ENCODE results near the gene NOL4L. TPM values are rescaled to one million over a fixed set of nuclear protein-coding genes. Genes with fewer than 3 reads are reported as not detected.
"Not testable (repeated sequence)": the region's sequence is repeated elsewhere in the genome, so short reads cannot be mapped to it uniquely, and the experiment has no call there.

The NOL4L gene
- total and polyA plus RNA-seq, 12 donors = 1.5 to 10.1 (median 5.1) TPM

DNA sequence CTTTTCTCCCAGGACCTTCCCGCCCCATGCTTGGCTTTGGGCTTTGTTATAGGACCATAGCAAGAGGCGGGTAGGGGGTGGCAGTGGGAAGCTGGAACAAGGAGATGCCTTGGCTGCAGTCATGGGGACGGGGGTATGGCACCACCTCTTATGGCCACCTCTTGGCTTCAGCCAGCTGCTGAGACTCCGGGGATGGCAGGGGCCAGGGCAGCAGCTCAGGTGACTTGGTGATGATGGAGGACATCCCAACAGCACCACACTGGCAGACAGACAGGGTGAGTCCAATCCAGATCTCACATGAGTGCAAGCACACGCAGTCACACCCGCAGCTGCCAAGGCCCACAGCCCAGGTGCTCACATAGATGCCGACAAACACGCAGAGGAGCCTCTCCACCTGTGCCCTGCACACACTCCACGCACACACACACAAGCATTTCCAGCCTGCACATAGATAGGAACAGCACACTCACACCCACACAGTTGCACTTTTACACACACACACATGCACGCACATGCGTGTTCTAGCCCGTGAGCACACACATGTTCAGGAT is 6.2 kb downstream of the NOL4L start:
- ATAC-seq (no peak), DNase-seq (no peak)
- intact Hi-C loops (cut with DNase I) = no loop called here
- no peaks in the 10 kb centered on the region for H3K36me3 ChIP-seq
- TF ChIP-seq, protein P1, sequence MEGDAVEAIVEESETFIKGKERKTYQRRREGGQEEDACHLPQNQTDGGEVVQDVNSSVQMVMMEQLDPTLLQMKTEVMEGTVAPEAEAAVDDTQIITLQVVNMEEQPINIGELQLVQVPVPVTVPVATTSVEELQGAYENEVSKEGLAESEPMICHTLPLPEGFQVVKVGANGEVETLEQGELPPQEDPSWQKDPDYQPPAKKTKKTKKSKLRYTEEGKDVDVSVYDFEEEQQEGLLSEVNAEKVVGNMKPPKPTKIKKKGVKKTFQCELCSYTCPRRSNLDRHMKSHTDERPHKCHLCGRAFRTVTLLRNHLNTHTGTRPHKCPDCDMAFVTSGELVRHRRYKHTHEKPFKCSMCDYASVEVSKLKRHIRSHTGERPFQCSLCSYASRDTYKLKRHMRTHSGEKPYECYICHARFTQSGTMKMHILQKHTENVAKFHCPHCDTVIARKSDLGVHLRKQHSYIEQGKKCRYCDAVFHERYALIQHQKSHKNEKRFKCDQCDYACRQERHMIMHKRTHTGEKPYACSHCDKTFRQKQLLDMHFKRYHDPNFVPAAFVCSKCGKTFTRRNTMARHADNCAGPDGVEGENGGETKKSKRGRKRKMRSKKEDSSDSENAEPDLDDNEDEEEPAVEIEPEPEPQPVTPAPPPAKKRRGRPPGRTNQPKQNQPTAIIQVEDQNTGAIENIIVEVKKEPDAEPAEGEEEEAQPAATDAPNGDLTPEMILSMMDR (IDR thresholded peaks at IDR 0.05) = no peak
- no peak overlapping the region for H3K27ac ChIP-seq
- no peak overlapping the region for H3K4me3 ChIP-seq
- H3K27me3 ChIP-seq = peaks cover 0 to 10% (median 0%) of the 10 kb centered on the region in 7 donors
- H3K9me3 ChIP-seq = no peaks in the 10 kb centered on the region
- 85 to 87% methylated on average over 12 of the region's 12 CpGs for WGBS, 2 donors
- H3K4me1 ChIP-seq = peaks cover 0 to 40% (median 0%) of the 10 kb centered on the region in 9 donors

DNA sequence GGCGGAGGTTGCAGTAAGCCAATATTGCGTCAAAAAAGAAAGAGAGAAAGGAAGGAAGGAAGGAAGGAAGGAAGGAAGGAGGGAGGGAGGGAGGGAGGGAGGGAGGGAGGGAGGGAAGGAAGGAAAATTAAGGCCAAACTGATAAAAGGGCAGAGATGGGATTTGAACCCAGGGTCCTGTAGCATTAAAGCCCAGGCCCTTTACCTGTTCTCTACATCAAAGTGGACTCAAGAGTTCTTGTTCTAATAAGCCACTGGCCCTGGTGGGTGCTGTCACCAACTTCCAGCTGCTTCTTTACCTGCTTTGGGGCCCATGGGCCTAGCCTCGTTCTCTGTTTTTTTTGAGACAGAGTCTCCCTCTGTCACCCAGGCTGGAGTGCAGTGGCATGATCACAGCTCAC is 7.1 kb downstream of the NOL4L start:
- H3K36me3 ChIP-seq; DNase-seq; H3K9me3 ChIP-seq; H3K27me3 ChIP-seq; H3K4me3 ChIP-seq; intact Hi-C loops (cut with DNase I); H3K27ac ChIP-seq; ATAC-seq: not testable (repeated sequence)
- 70 to 75% methylated on average over 3 of the region's 3 CpGs for WGBS, 2 donors
- H3K4me1 ChIP-seq = peaks cover 0 to 43% (median 0%) of the 10 kb centered on the region in 9 donors

DNA sequence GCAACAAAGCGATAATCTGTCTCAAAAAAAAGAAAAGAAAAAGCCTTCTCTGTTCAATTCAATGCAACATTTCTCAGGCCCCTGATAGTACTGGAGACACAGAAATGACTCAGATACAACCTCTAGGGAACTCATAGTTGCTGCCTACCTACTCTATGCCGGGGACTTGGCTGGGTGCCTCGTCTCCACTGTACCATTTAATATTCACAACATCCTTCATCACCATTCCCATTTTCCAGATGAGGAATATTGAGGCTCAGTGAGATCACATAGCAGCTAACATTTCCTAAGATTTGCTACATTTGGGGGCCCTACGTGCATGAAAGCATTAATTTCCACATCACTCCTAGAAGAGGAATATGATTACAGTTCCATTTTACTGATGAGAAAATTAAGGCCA is 7.5 kb downstream of the NOL4L start:
- H3K27ac ChIP-seq = no peak overlapping the region
- H3K9me3 ChIP-seq = no peaks in the 10 kb centered on the region
- H3K27me3 ChIP-seq = peaks cover 0 to 3% (median 0%) of the 10 kb centered on the region in 7 donors
- DNase-seq (no peak), ATAC-seq (no peak)
- TF ChIP-seq, protein P1 (IDR thresholded peaks at IDR 0.05) = no peak
- 83 to 85% methylated on average over 4 of the region's 4 CpGs for WGBS, 2 donors
- peaks cover 0 to 40% (median 0%) of the 10 kb centered on the region in 9 donors for H3K4me1 ChIP-seq
- intact Hi-C loops (cut with DNase I) = no loop called here
- no peak overlapping the region for H3K4me3 ChIP-seq
- no peaks in the 10 kb centered on the region for H3K36me3 ChIP-seq

DNA sequence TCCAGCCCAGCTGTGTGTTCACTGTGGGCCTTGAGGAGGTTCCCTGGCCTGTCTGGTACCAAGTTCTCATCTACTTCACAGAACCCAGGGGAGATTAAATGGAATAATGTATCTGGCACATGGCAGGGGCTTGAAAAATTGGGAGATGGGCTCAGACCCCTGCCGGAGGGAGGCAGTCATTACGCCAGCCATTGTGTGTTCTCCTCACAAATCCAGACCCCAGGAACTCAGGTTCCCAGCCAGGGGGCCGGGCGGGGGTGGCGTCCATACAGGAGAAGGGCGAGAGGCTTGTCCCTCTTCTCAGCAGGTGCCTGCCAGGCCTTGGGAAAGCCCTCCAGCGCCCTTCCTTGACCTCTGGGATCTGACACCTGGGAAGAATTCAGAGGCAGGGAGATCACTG is 8.1 kb downstream of the NOL4L start:
- ATAC-seq (no peak), DNase-seq (no peak)
- H3K9me3 ChIP-seq = no peaks in the 10 kb centered on the region
- no peak overlapping the region for H3K27ac ChIP-seq
- no peaks in the 10 kb centered on the region for H3K36me3 ChIP-seq
- no peak overlapping the region for H3K4me3 ChIP-seq
- no peaks in the 10 kb centered on the region for H3K27me3 ChIP-seq
- peaks cover 0 to 34% (median 0%) of the 10 kb centered on the region in 9 donors for H3K4me1 ChIP-seq
- TF ChIP-seq, protein P1 (IDR thresholded peaks at IDR 0.05) = no peak
- 86 to 90% methylated on average over 7 of the region's 7 CpGs for WGBS, 2 donors
- intact Hi-C loops (cut with DNase I) = no loop called here

DNA sequence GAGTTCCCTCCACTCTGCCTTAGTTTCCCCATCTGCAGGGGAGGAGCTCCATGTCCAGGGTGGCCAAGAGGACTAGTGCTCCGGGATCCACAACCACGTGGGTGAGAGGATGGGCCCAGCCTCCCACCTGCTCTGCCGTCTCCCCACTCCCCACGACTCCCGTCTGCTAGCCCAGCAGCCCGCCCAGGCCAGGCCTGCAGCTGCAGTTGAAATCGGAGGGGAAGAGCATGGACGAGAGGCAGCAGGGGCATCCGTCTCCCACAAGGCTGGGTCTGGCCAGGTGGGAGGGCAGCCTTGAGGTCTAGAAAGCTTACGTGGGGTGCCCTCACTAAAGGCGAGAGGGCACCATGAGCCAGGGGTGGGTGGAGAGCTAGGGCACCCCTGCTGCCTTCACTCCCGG is 8.6 kb downstream of the NOL4L start:
- Histone ChIP-seq H3K27ac (no peak overlapping the region), H3K36me3 (no peaks in the 10 kb centered on the region), H3K4me1 (peaks cover 0 to 29% (median 0%) of the 10 kb centered on the region in 9 donors), H3K4me3 (no peak overlapping the region), H3K27me3 (no peaks in the 10 kb centered on the region), H3K9me3 (no peaks in the 10 kb centered on the region)
- WGBS, 2 donors = 89 to 93% methylated on average over 12 of the region's 12 CpGs
- DNase-seq (no peak), ATAC-seq (no peak)
- TF ChIP-seq, protein P1 (IDR thresholded peaks at IDR 0.05) = no peak
- intact Hi-C loops (cut with DNase I) = no loop called here
